NCI-H1694 (cell line): ENCODE data around the gene WIPF3.

Source experiments
- DNase-seq: peaks from one replicate; lab custom pipeline; 2025; lab: John Stamatoyannopoulos, UW

Gene WIPF3

DNA sequence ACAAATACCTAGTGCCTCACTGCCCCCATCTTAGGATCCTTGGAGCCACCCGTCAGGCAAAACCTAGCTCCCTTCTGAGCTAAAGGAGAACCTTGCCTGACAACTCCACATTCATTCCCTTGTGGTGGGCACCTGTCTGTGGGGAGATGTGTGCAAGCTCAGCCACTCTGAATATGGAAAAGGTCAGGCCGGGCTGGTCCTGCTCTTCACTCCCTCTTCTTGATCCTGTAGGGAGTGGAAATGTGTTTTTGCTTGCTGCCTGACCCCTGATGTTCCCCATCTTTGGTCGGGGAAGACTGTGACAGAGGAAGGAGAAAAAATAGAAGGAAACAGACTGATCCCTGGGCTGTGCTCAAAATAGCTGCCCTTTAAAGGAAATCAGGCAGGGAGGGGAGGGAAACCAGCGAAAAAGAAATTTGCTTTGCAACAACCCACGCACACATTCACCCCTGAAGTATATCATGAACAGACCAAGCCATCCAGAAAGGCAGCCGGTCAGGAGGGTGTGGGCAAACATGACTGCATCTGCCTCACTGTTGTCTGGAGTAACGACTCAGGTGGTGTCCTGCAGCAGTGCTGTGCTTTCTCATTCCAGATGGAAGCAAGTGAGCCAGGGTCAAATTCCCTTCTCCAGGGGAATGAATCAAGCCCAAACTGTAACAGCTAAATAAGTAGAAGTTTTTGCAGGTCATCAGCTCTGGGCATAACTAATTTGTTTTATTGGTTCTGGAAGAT lies 109.3 kb downstream of the WIPF3 start:
- no peak for DNase-seq

DNA sequence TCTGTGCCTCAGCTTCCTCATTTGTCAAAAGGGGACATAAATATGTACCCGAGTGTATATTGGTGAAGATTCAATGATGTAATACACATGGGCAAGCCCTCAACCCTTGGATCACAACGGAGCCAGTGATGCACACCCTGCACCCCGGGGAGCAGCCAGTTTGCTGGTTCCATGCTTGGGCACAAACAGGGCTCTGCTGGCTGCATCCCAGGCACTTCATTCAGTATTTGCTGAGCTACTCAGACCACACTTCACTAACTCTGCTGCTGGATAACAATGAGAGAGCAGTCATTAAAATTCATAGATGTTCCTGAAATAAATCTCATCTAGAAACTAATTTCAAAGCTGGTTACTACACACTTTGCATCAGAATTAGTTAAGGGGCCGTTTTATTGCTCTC lies 111.3 kb downstream of the WIPF3 start:
- no peak for DNase-seq

DNA sequence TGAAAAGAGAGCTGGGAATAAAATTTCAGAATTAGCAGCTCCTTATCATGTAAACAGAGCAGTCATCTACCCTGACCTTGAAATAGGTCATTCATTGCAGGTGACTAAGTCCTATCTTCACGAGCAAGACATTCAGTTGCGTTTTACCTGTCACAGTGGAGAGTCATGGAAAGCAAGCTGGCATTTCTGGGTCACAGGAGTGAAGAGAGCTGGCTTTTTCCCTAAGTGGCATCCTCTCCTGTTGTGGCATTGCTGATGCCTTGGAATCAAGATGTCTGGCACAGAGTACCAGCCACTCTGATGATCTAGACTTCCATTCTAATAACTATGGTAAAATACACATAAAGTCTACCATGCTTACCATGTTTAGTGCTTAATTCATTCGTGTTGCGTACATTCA lies 112.5 kb downstream of the WIPF3 start:
- no peak for DNase-seq

GRCh38 chr7:29919790-29920189 lies 113.5 kb downstream of the WIPF3 start:
- no peak for DNase-seq

GRCh38 chr7:29920491-29920890 lies 114.2 kb downstream of the WIPF3 start:
- no peak for DNase-seq

GRCh38 chr7:29921404-29922010 lies 115.2 kb downstream of the WIPF3 start:
- peak; percentile 63 for DNase-seq

DNA sequence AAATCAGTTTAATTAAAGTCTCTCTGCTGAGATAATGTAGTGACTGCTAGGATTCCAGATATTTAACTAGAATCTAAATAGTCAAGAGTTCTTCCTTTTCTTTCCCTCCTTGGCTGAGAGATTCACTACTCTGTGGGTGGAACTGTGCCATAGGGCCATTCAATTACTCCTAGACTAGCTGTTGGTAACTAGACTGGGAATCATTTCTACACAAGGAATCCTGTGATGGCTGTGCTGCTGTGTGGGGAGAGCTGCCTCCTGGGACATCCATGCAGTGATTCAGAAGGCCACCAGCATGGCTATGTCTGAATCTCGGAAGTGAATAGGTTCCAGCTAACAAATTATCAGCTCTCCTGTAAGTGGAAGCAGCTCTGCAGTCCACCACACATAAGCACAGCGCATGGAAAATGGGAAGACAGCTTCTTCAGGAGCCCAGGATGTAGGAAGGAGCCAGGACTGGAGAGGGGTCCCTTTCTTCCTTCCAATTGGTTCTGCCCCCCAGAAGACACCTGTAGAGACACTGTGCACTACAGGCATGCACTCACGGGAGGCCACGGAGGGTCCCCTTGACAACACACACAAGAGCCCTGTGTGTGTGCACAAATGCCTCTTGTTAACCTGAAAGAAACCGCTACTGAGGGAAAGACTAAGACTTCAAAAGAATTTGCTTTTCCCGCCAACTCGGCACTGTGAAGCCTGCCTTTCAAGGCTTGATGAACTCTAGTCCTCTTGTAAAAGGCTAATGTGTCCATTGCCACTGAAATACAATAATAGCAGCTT lies 116.8 kb downstream of the WIPF3 start:
- DNase-seq, result no peak

- no peak for DNase-seq
Observed at GRCh38 chr7:29924006-29924405, 117.7 kb downstream of the WIPF3 start.

GRCh38 chr7:29924684-29925083 lies 118.4 kb downstream of the WIPF3 start:
- DNase-seq, result no peak

- DNase-seq, result no peak
Observed at GRCh38 chr7:29926216-29926615, 119.9 kb downstream of the WIPF3 start.

DNA sequence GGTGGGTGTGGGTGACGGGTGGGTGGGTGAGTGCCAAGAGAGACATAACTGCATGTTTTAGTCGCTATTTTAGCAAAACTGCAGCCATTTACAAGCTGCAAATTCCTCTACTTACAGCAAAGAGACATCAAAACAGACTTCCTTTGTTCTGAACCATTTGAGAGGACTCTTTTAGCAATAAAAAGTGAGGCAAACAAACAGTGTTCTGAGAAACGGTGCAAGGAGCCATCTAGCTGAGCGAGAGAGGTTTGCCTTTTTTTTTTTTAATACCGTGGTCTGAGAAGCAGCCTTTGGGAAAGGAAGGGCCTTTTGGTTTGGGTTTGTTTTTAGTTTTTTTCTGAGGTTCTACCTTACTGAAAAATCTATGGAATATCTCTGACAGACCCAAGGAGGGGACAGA lies 120.4 kb downstream of the WIPF3 start:
- DNase-seq, result no peak

DNA sequence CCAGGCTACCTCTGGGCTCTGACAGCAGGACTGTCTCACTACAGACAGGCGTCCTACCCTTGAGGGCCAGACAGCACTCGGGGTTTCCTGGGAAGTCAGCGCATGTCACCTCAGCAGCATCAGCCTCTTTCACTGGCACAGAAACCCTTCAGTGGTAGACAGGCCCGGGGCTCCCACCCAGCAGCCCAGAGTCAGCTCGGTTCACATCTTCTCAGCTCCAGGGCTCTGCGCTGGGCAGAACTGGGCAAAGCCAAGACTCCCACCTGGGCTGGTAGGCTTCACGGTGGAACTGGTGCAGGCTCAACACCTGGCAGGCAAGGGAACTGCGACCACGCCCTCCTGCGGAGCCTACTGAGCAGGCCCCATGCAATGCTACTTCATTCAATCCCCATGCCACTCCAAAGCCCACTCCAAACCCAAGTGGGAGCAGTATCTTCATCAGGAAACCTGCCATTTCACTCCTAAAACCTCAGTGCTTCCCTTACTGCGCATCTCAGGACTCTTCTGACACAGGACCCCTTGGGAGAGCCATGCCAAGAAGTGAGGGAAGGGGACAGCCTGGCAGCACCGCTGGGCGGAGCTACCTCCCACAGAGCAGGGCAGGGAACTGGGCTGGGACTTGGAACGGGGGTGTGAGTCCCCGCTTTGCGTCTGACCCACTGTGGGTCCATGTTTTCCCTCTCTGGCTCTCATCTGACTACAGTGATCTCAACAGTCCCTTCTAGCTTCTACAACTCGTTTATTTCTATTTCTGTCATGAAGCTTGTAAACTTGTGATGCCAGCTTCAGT lies 122.9 kb downstream of the WIPF3 start:
- no peak for DNase-seq

GRCh38 chr7:29935111-29935510 lies 128.8 kb downstream of the WIPF3 start:
- no peak for DNase-seq

DNA sequence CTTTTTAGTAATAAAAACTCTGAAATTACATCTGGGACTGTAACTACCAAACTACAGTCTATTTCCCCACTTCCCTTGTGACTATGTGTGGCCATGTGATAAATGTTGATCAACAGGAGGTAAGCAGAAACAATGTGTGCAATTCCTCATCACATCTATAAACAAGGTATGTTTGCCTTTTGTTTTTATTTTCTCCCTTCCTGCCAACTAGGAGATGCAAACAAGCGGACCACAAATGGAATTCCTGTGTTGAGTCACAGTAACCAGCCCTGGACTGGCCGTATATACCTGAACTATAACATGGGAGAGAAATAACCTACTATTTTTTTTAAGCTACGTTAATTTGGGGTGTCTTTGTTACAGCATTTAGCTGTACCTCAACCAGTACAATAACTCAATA lies 130.8 kb downstream of the WIPF3 start:
- no peak for DNase-seq

DNA sequence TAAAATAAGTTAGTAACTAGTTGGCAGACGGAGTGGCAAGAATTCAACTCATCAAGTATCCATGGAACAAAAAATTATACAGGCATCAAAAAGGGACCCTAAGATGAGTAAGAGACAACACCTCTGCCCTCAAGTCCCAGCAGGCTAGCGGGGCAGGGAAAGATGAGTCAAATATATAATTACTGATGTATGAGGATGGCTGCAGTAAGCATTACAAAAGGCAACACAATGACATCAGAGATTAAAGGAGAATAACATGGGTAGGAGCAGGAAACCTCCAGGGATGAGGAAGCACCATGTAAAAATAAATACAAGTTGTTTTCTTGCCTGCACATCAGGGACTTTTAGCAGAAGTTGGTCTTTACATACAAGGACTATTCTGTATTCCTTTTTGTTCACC lies 133.9 kb downstream of the WIPF3 start:
- no peak for DNase-seq

DNA sequence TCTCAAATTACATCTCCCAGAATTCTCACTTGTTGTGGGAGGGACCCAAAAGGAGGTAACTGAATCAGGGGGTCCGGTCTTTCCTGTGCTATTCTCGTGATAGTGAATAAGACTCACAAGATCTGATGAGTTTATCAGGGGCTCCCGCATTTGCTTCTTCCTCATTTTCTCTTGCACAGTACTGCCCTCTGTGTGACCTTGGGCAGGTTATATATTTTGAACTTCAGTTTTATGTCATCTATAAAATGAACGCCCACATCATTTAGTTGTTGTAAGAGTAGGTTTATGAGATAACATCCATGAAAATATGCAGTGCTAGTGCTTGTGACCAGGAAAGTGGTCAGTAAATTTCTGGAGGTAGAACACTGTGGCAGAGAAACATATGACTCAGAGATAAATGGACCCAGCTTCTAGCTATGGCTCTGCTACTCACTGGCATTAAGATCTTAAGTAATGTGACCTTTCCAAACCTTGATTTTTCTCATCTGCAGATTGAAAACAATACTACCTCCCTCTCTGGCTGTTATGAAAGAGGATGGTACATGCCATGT lies 139.0 kb downstream of the WIPF3 start:
- no peak for DNase-seq

- DNase-seq, result no peak
Observed at GRCh38 chr7:29946428-29947186, 140.3 kb downstream of the WIPF3 start.

DNA sequence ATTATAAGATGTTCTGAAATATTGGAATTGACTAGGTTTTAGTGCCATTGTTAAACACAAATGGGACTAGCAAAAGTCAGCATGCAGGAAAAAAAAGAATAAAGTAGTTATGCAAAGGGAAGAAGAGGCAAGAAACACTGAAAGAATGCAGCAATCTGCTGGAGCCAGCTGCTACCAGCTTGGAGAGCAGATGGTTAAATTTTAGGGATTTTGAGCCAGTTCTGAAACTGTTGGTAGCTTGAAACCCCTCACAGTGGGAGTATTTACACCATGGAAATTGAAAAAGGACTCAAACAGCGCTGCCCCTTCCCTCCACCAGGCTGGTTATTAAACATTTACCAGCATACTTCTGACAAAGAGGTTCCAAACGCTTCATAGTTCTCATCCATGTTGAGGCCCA lies 142.3 kb downstream of the WIPF3 start:
- no peak for DNase-seq

GRCh38 chr7:29950480-29950879 lies 144.2 kb downstream of the WIPF3 start:
- no peak for DNase-seq

DNA sequence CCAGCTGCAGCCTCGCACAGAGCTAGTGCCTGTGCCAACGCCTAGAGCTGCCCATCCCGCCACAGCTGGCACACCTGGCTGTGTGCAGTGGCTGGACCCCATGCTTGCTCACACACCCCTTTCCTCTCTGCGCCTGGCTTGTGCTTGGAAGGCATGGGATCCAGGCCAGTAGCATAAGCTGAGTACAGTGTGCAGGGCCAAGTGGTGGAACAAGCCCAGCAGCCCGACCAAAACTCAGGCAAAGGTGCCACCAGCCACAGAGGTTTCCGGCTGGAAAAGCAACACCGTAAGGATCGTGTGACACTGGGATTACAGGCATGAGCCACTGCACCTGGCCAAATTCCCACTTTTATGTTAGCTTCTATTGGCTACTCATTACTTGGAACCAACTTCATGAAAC lies 144.9 kb downstream of the WIPF3 start:
- DNase-seq, result no peak

DNA sequence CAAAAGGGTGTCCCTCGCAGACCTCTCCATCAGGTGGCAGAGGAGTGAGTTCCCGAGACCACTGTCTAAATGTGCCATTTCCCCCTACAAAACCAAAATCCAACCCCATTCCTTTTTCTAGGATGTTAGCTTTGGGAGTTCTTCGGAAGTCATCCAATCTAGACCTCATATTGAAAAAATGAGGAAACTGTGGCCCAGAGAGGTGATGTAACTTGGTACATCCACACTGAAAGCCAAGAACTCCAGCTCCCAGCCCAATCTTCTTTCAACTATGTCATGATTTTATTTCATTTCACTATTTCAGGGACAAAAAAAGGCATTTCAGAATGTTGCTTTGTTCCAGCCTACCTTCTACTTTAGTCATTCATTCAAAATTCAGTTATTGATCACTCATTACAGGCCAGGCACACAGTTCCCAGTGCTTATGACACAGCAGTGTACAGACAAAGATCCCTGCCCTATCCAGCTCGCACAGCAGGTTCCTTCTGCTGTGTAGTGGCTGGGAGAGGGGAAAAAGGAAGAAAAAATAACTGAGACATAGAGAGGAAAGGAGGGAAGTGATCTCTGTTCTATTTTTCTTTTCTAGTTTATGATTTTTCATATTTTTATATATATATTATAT lies 147.5 kb downstream of the WIPF3 start:
- DNase-seq, result no peak
